GM21825 (cell line): ENCODE measurements around the gene PDE9A.

Source experiments
- ATAC-seq: cut with Tn5 transposase; IDR thresholded peaks from one replicate; pipeline ENCODE4 v1.9.1; 2021; ENCODE audit warnings: mild to moderate bottlenecking, moderate library complexity; ENCODE audit not compliant: unreplicated experiment

PDE9A gene

DNA sequence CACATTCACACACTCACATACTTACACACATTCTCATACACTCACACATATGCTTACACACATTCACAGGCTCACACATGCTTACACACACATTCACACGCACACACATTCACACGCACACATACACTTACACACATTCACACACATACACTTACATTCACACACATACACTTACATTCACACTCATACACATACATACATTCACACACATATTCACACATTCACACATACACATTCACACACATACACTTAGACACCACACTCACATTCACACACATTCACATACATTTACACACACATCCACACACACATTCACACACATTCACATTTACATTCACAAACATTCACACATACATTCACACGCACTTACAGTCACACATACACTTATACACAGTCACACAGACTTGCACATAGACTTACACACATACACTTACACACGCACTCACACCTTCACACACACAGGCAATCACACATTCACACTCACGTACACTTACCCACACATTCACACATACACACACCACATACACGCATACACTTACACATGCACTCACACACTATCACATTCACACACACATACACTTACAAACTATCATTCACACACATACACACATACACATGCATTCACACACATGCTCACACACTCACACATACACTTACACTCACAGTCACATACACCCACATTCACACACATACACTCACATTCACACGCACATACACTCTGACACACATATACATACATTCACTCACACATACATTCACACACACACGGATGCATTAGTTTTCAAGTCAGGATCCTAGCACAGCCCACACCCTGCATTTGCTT, 16.8 kb downstream of the PDE9A start:
- ATAC-seq = no peak

DNA sequence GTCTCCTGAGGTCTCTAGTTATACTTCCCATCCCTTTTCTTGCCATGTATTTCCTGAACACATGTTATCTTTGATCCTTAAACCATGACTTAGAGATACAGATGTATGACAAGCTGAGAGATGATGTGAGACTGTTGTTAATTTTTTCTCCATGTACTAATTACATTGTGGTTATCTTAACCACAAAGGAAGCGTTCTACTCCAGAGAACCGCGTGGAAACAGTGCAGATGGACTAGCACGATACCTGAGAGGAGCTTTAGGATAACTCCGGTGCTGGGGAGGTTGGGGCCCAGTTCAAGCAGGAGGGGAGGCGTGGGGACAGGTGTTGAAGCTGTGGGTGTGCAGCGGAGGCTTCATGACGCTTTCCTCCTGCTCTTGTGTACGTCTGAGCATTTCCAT, 17.5 kb downstream of the PDE9A start:
- no peak for ATAC-seq

DNA sequence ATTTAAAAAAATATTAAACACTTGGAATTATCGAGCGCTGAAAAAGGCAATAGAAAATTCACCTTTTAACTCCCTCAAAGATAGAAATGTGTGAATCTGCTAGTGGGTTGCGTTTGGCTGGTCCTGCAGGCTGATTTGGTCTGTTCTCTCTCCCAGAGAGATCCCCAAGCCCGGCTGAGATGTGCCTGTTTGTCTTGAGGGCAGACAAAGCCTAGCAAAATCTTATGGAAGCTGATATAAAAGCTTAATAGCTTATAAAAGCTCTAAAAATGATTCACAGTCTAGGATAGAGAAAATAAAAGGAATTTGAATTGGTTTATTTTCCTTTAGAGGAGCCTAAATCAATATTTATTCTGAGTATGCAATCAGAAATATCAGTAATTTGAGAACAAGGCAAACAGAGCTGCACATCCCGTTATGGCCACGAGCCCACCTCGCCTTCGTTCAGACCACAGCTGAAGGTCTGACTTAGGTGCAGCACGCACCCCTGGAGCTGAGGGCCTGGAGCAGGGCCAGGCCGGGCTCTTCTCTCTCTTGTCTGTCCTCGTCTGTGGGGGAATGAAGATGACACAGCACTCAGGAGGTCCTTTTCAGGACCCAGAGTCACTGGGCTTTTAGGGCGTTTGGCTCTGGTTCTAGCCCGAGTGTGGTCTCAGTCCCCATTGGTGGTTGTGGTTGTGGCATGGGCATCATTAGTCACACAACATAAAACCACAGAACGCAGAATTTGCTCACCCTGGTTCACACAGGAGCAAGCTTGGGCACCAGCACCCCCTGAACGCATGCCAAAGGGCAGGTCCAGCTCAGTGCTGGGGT, 18.6 kb downstream of the PDE9A start:
- ATAC-seq = no peak

DNA sequence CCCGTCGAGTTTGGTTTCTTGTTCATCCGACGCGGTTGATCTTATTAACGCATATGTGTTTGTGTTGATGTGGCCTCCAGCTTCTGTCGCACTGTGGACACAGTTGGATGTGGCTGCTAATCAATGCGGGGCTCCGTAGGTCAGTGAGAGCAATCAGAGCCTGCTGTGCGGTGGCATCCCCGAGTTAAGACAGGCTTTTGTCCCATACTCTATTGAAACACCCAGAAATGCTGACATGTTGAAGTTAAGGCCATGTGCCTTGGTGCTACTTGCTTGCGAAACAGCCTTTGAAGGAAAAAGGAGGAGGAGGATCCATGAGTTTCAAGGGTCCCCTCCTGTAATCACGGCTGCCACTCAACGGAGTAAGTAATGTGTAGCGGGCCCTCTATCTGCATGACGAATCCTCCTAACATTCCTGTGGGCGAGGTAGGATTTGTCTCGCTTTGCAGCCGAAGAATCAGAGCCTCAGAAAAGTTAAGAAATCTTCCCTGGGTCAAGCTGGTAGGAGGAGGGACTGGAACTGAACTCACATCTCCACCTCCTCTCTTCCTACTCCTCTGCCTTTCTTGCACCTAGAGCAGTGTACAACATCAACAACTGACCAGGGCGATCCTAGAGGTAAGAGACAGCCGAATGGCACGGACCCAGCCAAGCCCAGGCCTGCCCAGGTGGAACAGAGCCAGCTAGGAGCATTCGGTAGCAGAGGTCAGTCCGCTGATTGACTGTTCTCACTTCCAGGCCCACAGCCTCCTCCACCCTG, 19.5 kb downstream of the PDE9A start:
- ATAC-seq = no peak

DNA sequence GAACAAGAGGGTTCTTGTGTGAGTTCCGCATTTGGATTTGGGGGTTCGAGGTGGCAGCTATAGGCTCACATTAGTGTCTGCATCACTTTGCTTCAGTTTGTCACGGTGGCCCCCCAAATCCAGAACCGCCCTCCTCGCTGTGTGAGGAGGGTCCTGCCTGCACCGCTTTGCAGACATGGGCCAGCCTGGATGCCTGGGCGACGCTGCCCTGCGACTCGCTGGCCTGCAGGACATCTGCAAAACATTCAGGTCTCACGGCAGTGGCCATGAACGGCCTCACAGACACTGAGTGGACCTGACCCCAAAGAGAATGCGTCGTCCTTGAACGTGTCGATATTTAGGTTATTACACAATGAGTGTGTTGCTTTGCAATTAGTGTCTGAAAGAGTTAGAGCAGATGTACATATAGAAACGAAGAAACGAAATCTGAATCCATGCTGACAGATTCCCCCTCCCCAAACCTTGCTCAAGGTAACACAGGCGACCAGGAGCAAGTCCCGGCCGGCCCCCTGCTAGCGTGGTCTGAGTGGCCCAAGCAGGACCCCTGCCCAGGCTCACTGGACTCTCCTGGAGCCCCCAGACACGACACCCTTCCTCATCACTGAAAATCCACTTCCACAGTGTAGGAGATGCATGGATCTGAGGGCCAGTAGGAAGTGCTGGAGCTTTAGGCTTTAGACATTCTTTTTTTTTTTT, 20.4 kb downstream of the PDE9A start:
- no peak for ATAC-seq

DNA sequence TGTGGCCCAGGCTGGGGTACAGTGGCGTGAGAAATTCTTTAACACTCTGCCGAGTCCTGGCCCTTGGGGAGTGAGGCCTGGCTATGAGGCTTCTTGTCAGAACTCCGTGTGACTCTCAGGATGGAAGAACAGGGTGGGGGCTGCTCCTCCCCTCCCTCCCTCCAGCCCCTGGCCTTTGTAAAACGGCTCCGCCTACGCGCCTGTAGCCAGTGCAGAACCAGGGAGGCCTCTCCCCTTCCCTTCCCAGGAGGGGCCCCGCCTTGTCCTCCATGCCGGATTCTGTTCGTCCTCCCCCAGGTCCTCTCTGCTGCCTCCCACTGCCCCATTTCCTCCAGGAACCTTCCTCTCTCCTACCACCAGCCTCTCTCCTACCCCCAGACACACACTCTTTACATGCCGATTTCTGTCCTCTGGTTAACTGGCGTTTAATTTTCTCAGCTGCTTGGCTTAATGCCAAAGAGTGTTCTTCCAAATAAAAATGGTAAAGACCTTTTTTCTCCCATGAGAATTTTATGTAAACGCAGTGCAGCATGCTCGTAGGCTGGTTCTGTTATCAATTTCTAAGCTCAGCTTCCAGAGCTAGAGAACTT, 21.0 kb downstream of the PDE9A start:
- no peak for ATAC-seq

DNA sequence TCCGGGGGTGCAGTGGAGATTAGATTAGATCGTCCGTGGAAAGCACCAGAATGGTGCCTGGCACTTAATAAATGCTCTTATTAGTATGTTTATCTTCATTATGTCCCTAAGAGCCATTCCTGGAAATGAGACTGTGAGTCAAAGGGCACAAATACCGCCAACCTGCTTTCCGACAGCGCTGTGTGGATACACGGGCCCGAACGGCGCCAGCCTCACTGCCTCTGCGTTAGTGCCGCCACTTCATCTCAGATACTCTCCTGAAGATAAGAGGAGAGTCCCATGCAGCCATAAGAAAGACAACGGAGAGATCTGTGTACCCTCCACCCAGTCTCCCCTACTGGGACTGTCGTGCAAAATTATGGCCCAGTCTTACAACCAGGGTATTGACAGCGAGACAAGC, 22.0 kb downstream of the PDE9A start:
- no peak for ATAC-seq

DNA sequence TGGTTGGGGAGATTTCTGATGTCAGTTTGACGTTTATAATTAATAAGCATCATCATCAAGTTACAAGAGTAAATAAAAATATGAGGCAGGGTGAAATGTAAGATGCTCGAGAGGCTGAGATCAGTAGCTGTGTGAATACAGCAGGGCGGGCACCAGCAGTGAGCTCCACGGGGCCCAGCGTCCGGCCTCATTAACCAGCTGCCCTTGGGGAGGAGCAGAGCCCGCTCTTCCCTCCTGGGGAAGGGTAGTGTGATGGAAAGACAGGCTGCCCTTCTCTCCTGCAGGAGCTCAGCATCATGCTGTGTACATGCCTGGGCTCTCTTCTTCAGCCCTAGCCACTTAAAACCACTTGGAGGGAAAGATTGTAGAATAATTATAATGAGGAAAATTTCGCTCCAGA, 23.4 kb downstream of the PDE9A start:
- ATAC-seq = no peak

DNA sequence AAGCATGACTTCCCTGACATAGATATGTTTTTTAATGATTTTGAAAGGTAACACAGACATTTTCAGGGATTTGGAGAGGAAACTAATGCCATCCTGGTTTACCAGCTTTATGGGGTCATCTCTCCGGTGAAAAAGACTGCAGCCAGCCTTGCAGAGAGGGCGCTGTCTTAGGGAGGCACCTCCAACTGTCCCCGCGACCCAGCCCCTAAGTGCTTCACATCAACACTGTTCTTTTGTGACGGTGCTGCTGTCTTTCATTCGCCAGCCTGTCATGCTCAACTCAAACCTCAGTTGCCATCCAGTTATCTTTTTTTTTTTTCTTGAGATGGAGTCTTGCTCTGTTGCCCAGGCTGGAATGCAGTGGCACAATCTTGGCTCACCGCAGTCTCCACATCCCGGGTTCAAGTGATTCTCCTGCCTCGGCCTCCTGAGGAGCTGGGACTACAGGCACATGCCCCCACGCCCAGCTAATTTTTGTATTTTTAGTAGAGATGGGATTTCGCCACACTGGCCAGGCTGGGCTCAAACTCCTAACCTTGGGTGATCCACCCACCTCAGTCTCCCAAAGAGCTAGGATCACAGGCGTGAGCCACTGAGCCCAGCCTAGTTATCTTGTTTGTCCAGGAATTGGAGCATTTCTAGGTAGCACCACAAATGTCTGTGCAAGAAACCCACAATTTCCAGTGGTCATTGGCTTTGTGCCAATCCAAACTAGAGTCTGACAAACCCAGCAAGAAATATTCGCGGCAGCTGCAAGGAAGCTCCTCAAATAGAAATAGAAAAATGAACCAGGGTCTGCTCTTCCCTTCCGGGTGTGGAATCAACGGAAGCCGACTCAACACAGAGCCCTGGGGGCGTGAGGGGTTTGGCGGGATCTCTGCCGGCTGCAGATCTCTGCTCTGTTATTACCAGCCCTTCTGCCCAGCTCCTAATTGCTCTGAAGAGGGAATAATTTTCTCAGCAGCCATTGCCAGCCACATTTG, 24.2 kb downstream of the PDE9A start:
- ATAC-seq = no peak

DNA sequence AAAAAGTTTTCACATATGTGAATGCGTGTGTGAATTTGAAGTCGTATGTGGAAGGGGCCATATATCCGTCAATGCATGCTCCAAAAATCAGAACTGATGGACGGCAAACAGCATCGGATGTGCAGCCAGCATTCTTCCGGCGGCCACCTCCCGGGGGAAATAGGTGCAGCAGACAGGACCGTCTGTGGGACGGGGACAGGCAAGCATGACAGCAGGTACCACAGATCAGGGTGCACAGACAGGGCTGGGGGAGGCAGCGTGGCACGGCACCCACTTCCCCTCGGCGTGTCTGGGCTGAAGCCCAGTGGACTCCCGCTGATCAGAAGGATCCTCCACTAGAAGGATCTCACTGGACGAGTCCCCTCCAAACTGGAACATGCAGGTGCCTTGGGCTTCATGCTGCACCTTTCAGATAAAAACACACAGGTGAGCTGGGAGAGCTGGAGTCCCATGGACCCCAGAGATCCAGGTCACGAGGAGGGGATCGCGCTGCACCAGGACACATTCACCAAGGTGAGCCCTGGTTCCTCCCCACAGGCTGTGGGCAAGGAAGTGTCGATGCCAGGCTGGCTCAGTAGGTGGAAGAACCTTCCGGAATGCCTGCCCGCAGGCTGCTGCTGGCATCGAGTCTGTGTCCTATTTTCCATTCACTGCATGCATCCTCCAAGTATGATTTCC, 25.3 kb downstream of the PDE9A start:
- no peak for ATAC-seq

DNA sequence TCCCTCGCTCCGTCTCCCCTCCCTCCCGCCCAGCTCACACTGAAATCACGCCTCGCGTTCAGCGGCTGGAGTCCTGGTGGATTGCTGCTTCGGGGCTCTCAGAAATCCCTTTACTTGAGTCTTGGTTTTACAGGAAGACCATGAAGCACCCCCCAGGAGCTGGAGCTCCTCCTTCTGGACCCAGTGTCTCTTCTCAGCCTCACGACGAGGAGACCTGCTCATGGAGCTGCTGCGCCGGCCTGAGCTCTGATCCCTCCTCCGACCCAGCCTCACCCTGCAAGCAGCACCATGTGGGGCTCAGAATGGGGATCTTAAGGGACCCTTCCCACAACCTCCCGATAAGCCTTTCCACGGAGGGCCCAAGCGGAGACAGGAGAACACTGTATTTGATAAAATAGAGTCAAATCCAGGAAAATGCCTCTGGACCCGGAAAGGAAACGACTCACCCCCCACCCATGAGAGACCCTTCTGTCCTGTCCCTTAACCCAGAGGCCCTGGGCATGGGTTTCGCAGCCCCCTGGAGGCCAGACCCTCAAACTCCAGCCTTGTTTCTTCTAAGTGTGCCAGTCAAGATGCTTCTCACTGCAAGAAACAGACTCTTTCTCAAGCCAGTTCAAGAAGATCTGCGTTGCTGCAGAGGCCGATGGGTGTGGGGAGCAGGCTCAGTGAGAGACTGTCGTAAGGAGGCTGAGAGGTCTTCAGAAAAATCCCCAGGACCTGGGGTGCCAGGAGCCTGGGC, 26.1 kb downstream of the PDE9A start:
- ATAC-seq = no peak

DNA sequence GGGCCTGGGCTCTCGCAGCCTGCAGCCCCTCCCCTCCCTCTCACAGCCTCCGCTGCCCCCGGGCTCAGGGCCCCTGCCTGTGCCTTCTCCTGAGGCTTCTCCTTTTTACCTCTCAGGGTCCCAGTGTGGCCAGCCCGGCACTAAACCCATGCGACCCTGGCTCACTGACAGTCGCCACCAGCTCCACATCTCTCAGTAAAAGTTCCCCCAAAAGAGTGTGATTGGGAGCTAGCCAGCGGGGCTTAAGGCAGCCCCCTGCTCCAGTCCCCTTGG, 26.6 kb downstream of the PDE9A start:
- ATAC-seq = no peak

DNA sequence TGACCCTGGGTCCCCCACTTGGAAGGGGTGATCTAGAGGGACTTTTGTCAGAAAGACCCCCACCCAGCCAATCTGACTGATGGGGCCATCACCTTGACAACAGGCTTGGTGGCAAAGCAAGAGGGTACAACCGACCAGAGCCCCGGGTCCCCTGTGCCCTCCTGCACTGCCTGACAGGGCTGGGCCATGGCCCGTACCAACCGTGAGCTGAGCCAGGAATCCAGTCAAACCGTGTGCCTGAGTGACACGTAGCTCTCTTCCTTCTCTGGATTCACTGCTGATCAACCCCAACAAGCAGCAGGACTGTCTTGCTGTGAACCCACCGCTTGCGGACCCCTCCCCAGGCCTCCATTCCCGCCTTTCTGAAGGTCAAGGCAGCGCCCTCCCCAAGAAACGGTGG, 27.0 kb downstream of the PDE9A start:
- ATAC-seq = no peak

DNA sequence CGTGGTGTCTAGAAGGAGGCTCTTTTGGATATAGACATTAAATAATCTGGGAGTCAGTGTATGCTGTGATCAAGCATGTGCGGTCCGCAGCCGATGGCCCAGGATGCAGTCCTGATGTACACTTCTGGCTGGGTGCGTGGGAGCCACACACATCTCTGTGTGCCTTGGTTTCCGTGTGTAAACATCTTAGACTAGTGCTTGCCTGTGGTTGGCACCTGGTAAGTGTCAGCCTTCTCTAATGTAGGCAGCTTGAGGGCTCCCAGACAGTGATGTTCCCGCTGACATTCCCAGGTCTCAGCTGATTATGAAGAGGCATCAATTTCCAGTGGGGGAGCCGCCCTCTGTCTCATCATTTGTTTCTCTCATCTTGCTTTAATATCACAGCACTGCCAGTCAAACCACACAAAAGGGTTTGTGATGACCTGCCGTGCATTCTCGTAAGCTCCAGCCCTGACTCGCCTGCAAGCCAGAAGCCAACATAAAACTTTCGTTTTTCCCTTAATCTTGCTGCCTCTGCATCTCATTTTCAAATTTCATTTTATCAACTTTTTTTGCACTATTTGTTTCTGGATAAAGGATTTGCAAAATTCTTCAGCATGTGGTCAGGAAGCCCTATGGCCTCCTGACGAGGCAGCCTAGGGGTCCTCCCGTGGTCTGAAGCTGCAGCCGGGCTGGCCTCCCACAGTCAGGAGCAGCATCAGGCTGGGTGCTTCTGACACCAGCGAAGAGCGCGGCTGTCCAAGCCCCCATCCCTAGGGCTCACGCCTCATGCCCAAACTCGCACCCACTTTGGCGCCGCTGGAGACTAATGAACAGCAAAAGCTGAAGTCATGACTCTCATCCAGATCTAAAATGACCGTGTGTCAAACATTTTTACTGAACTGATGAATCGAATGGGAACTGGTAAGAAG, 28.1 kb downstream of the PDE9A start:
- ATAC-seq = no peak

DNA sequence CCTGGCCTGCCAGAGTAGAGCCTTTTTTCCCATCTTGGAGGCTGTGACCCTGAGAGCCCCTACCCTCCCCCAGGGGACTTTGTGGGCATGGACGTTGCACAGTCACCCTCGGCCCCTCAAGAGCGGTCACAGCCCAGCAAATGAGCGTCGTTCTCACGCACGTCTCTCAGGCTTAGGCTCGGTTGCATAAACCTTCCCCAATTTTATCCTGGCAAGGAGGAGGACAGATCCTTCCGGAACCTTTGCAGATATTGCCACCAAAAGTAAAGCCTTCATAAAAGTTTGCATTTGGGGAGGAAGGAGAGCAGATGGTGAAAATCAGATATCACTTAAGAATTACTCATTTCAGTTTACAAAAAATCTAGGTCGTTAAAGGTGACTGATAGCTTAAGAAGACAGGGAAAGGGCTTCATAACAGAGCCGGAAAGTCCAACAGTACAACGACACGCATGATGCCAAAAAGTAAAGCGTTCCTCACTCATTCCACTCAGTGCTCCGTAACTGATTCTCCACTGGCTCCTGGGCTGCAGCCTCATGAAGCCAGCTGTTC, 29.3 kb downstream of the PDE9A start:
- no peak for ATAC-seq

DNA sequence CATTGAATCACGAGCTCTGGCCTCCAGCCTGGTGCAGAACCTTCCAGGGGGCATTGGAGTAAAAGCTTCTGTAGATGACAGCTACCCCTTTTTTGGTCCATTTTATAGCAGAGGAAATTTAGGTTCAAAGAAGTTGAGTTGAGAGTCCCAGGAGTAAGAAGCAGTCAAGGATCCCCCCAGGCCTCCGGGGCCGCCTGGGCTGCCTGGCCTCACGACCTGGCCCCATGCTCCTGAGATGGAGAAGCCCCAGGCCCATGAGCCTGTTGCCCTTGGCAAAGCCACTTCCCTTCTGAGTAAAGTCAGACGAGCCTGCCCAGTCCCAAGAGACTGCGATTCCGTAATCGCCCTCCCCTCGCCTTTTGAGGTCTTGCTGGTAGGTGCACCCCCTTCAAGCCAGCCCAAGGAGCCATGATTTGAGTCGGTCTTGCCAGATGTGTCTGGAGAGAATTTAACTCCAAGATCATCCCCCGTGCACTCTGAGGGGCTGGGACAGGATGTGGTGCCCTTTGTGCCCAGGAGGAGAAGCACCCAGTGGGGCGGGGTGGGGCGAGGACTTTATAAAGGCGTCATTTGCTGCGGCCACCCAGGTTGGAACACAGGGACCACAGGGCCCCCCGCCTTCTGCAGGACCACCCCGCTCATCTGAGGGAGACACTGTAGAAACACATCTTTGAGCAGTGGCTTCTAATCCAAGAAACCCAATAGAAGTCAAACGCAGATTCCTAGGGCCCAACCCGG, 30.1 kb downstream of the PDE9A start:
- ATAC-seq = no peak
